ENCODE data around the gene DLG5. TPM values are rescaled to one million over a fixed set of nuclear protein-coding genes. Genes with fewer than 3 reads are reported as not detected.

DLG5 gene
- total RNA-seq, 1 experiment from 2014 or later: 22.6 TPM

DNA sequence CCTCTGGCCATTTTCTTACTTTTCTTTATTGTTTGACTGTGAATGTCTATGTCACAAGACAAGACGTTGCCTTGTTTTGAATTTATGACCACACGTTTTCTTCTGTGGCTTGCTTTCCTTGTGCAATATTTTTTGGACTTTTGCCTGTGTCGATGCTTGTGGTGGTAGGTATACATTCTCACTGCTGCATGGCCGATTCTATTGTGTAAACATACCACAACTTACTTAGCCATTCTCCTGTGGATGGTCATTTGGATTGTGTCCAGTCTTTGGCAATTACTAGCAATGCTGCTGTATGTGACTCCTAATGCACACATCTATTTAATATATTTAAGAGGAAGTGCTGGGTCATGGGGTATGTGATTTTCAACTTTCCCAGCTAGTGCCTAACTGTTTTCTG is 18.0 kb upstream of the DLG5 start:
- DNase-seq (ENCODE audit: low read depth): no peak

DNA sequence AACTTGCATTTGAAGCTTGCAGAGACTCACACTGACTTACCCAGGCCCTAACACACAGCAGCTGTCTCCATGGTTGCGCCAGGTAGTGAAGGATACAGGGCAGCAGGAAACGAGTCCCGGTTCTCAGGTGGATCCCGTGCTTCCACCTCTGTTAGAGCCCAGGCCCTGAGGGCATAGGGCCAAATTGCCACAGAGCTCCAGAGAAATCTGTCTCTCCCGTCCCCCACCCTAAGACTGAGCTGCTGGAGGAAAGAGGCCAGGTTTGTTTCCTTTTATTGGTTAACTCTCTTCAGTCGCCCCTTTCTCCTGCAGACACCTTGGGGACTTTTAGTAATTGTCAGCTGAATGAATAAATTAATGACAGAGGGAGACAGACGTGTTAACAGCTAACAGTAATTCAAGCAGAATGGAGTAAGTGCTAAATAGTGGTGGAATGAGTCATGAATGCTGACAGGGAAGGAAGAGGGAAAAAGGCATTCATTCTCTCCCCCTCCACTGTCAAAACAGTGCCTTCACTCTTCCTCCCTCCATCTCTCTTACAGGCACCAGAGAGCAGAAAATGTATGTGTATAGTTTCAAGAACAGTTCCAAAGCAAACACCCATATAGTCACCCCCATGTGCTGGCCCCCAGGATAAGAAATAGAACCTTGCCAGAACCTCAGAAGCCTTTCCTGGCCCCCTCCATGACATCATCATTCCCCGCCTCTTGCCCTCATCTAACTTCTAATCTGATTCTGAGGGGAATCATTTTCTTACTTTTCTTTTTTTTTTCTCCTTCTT is 16.8 kb upstream of the DLG5 start:
- DNase-seq (ENCODE audit: low read depth): peak; percentile 65

DNA sequence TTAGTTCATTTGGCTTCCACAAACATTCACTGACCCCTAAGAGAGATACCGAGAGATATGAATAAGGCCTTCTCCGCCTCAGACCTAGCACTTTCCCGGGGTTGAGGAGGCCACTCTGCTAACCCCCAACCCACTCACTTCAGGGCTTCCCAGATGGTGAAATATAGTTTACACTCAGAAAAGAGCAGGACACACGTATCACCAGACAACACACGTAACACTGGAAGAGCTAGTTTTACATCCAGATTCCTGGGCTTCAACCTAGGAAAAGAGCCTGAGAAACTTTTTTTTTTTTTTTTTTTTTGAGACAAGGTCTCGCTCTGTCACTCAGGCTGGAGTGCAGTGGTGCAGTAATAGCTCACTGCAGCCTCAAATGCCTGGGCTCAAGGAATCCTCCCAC is 15.2 kb upstream of the DLG5 start:
- DNase-seq (ENCODE audit: low read depth): no peak

DNA sequence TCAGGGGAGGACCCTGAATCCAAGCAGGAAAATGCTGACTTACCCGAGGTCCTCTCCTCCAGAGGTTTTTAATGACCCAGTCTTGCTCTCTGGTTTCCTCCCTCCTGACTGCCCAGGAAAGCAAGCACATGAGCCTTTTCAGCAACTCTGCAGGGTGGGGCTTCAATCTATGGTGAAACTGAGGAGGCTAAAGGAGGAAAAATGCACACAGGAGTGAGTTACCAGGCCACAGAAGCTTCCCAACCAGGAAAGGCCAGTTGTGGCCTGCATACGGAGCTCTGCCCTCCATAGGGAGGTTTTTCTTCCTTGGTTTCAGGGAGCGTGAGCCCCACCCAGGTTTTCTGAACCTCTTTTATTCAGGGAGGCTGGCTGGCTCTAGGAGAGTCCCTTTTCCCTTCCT is 14.1 kb upstream of the DLG5 start:
- no peak for DNase-seq (ENCODE audit: low read depth)

DNA sequence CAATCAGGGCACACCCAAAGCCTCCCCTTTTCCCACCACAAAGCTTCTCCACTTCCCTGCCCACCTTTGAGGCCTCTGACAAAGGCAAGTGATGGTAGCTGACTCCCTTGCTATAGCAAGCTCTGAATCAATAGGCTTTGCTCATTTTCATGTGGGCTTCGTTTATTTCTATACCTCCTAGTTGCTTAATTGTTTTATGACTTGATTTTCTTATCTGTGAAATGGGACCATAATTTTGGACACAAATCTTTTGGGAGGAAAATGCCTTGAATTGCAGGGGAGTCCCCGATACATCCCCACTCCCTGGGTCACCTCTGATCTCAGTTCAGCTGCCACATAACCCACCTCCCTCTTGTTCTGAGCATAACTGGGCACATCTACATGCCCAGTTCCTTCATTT is 13.7 kb upstream of the DLG5 start:
- DNase-seq (ENCODE audit: low read depth): no peak

DNA sequence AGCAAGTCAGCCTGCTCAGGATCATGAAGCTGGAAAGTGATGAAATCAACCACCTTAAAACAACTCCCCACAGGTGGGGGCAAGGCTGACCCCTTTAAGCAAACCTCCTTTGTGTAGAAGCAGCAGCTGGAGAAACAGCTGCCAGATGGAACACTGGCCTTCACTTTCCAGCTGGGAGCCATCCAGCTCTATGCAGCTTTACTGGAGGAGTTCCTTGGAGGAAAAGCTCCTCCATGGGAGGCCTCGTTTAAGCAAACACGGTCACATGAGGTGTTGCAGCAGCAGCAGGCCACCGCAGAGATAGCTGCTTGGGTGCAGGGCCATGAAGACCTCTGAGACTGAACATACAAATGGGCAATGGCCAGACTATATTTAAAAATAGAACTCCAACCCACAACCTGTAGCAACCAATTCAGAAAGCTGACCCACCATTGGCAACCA is 13.0 kb upstream of the DLG5 start:
- peak; percentile 54 for DNase-seq (ENCODE audit: low read depth)

DNA sequence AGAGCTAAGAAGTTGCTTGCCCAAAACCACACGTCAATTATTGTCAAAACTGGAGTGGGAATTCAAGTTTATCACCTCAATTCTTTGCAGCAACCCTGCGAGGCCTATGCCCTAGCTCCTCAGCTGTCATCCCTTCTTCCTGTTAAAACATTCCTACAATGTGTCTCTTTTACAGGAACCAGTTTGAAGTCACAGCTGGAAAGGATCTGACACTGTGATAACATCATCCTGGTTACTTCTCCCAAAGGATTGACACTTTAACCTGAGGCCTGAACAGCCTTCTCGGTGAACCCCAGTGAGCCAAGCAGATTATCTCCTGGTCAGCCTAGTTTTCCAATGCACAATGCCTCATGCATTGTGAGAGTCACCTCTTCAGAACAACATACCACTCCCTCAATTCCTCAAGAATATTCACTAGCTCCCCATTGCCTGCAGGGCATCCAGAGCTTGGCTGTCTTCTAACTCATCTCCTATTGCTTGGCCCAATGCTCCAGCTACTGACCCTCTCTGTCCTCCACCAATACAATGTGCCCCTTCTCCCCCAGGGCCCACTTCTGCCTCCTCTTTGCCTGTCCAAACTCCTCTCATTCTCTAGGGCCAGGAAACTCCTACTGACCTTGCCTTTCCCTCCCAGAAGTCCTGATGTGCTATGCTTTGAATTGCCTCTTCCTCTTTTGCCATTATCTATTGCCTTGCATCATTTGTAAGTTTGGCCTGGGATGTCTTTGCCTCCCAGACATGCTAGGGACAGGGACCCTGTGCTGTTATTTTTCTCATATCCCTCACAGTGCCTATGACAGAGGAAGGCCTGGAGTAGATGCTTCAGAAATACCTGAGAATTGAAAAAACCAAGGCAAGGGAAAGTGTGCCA is 10.4 kb upstream of the DLG5 start:
- DNase-seq (ENCODE audit: low read depth): no peak

DNA sequence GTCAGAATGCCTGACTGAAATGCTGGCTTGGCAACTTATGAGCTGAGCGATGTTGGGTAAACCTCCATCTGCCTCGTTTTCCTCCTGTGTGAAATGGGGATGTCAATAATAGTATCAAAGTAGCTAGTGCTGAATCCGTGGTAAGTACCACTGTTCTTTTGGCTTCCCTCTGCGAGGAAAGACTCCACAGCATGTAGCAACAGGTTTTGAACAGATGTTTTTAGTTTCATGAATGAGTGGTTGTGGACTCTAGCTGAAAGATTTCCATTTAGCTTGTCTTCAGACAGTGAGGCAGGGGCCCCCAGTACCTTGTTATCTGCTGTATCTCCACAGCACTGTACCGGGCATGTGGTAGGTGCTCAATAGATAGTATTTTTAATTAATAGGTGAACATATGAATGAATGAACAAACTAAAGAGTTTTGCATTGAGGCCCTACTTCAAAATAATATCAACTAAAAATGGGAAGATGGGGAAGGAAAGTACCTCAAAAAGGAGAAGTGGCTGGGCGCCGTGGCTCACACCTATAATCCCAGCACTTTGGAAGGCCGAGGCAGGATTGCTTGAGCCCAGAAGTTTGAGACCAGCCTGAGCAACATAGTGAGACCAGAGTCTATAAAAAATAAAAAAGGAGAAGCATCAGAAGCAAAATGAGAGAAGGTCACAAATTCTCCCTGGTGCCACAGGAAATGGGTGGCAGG is 5.6 kb upstream of the DLG5 start:
- no peak for DNase-seq (ENCODE audit: low read depth)

DNA sequence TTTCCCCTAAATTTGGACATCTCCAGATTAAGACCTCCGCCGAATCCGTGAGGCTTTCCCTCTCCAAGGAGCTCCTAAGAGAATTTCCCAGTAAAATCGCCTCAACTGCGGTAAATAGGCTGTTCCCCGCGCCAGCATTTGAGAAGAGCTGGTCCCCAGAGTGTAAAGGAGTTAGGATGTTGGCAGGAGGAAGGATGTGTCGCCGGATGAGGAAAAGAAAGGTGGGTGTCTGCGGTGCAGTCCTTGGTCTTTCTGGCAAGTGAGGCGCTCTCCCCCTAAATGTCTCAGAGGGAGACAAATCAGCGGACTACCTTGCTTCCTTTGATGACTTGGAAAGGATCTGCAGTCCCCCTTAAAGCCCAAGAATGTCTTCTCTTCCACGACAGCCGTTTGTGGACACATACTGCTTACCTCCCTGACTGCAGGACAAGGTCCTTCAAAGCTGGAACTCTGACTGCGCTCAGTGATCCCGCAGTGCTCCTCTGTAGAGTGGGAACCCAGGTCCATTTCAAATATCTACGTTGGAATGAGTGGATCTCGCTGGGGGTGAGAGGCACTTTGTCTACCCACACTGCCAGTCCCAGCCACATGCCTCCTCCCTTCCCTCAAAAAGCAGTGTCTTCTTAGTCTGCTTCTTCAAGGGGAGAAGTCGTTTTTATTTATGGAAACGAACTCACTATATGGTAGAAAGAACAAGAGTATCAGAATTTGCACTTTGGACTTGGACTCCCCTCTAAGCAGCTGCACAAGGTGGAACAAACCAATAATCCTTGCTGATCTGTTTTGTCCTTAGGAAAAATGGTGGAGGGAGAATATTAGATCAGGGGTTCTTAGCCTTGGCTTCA is 1.1 kb upstream of the DLG5 start:
- DNase-seq (ENCODE audit: low read depth): no peak

DNA sequence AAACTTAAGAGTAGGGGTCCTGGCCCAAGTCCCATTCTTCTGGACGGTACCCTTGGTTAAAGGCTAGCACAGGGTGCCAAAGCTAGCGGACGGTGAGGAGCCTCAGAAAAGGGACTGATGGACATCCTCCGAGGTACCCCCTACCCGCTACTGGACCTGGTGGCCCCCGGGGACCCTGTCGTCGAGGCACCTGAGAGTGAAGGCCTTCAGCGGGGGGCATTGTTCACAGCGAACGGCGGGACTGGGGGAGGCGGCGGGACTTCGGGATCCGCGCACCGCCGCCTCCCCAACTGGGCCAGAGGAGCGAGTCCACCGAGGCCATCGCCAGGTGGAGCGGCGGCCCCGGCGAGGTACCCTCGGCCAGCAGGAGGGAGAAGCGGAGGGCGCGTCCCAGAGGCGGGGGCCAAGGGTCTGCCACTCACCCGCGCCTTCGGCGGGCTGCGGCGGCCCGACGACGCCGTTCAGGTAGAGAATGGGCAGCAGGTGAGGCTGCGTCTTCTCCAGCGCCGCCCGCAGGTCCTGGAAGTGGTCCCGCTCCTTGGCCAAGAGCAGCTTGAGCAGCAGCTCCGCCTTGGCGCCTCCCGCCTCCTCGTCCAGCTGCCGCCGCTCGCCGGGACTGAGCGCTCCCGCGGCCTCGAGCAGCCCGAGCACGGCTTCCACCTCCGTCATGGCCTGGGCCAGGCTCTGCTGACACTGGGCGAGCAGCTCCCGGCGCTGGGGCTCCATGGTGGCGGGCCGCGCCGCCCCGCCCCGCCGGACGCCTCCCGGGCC is 575 bp downstream of the DLG5 start:
- no peak for DNase-seq (ENCODE audit: low read depth)

DNA sequence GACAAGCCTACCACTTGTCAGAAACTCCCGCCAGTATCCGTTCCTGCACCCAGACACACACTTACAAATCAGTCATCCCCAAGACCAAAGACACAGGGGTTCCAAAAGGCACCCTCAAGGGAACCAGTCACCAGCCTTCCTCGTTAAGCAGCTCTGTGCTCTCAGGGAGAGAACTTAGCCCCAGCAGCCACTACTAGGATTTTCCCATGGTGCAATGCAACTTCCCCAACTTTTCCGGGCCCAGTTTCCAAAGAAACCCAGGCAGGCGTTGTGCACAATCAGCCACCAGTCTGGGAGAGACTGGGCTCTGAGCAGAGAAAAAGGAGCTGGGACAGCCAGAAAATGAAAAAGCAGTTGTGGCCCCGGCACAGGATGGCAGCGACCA is 1.2 kb downstream of the DLG5 start:
- DNase-seq (ENCODE audit: low read depth): peak; percentile 64

DNA sequence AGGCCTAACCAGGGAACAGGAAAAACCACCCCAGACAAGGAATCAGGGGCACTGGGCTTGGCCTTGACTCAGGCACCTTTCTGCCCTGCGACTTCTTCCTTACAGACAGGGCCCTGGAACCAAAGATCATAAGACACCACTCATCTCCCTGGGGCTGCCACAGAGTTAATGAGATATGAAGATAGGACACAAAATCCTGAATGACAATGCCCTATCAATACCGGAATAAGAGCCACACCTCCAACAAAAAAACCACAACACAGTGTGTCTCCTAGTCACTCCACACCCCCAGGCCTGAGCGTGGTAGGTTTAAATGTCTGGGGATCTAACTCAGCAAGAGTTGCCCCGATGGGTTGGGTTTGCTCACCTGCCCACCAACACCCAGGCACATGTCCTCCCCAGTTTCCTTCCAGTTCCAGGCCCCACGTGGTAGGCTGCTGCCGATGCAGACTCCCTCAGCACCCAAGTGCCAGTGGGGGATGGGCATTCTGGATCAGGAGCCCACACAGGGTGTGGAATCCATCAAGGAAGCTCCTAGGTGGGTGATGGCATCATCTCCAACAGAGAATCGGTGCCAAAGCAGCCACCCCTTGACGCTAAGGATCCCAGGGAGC is 3.9 kb downstream of the DLG5 start:
- DNase-seq (ENCODE audit: low read depth): no peak

DNA sequence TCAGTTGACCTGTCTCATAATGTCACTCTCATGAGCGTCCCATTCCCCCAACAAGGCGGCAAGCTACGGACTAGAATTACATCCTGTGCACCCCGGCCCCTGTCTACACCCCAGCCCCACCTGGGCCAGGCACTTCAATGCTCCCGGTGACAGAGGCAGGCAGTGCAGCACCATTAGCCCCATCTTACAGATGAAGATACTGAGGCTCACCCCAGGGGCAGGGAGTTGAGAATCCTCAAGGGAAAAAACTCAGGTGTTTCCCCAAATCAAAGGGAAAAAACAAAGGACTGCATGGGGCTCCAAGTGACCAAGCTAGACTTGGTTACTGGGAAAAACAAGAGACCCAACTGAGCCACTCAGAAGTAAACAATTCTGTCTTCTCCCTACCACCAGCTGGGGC is 4.5 kb downstream of the DLG5 start:
- DNase-seq (ENCODE audit: low read depth): no peak

DNA sequence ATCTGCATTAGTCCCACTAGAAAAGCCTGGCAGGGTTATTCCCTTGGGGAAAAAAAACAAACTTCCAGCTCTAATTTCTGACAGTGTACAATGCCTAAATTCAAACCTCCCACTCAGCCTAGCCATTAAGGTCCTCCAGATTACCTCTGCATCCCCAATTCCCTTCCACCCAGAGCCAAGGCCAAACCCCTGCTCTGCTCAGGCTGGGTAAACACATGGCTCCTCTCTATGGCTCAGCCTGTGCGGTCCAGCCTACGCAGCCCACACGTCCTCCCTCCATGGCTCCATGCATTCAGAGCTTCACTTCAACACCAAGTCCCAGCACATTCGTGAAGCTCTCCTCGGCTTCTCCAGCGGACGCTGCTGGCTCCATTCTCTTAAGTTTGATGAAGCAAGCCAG is 5.2 kb downstream of the DLG5 start:
- no peak for DNase-seq (ENCODE audit: low read depth)

DNA sequence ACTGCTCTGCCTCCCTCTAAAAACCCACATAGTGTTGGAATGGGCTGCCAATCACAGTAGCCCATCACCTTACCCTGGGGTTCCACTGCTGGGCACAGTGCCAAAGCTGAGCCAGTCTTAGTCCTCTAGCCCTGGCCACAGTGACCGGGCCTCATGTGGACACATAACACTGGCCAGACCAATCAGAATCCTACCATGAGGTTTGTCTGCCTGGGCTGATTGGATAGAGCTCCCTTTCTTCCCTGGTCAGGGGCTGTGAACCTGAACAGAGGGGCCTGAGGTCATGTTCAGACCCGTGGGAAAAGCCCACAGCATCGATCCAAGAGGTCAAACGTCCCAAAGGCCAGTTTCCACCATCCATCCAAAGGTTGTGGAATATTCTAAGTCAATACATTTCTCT is 6.1 kb downstream of the DLG5 start:
- DNase-seq (ENCODE audit: low read depth): no peak

DNA sequence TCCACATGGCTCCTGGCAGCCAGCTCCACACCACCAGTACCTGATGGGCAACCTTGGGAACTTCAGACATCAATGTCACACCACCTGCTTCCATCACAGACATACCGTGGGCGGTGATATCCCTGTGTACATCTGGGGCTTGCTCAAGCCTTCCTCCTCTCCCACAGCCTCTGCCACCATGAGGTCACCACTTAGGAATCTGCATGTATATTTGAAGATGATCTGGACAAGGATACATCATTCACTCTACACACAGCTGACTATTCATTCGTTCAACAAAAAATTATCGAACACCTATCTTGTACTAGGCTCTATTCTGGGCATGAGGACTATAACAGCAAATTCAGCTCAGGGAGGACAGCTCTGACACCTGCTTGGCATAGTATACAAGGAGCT is 6.8 kb downstream of the DLG5 start:
- DNase-seq (ENCODE audit: low read depth): peak; percentile 66

DNA sequence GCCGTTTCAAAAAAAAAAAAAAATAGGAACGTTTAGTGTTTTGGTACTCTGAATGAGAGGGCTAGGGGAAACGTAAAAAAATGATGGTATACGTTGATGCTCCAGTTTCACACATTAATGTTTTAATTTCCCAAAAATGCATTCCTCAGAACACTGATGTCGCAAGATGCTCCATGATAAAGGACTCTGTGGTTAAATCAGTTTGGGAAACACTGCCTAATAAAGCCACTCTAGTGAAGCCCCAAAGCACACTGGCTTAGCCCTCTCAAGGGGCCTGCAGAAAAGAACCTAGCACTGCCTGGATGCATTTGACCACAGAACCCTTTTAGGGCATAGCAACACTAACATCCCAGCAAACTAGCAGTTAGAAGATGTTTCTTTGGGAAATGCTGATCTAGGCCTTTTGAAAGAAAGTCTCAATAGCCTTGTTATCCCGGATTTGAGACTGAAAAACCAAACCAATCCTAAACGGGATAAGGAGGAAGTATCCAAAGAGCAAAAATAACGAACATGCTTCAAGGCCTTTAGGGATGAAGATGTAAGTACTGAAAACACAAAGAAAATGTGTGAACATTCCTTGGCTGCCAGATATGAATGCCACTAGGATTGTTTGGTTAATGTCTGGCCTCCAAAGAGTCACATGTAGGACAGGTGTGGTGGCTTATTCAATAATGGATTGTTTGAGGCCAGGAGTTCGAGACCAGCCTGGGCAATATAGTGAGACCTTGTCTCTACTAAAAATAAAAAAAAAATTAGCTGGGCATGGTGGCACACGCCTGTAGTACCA is 11.0 kb downstream of the DLG5 start:
- DNase-seq (ENCODE audit: low read depth): no peak

DNA sequence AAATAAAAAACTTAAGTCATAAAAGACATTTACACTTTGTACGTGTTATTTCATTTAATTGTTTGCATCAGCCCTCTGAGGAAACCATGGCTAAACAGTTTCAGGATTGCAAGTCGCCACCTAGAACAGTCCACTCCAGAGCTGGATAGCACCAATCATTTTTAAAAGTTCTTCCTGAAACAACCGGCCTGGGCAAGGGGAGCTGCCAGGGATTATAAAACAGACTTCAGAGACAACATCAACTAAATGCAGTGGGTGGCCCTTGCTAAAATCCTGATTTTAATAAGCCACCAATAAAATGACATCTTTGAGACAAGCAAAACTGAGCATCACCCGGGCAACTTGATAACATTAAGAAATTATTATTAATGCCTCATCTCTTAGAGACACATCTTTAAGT is 13.5 kb downstream of the DLG5 start:
- DNase-seq (ENCODE audit: low read depth): no peak

DNA sequence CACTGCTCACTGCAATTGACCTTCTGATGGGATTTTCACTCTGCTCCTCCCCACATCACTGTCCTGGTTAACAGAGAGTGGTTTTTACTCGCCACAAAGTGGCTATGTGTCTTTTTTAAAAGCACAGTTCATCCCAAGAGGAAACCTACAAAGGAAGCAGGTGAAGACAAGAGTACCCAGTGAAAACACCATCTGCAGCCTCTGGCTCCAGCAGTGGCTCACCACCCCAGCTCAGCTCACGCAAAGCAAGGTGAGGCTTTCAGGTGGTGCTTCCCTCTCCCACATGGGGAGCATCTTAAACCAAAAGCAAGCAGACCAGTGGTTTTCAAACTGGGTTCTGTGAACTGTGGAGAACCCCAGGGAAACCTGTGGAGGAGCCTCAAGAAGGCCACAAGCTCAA is 14.0 kb downstream of the DLG5 start:
- DNase-seq (ENCODE audit: low read depth): no peak

All from LHCN-M2 (cell line).